Esophagus squamous epithelium (tissue), 4 donors: ENCODE results near the gene SACS.

ENCODE experiments used
- CTCF ChIP-seq, 6 experiments: fragments of 450-650 bp in 4 of 6; fragments of 200-600 bp in 2 of 6; sonication (generic) in 2 of 6; IDR thresholded peaks; one replicate each; pipeline ENCODE4 v1.5.1; 2016 to 2019; ENCODE audit warnings: antibody characterized with exemption in 6 of 6, mild to moderate bottlenecking in 4 of 6, moderate library complexity in 4 of 6
- POLR2A ChIP-seq, 4 donors: fragments of 450-650 bp; IDR thresholded peaks; one replicate each; pipeline ENCODE4 v1.6.1; 2017; ENCODE audit warnings: antibody characterized with exemption in 4 of 4, mild to moderate bottlenecking in 4 of 4, moderate library complexity in 3 of 4

- TF ChIP-seq CTCF (IDR thresholded peaks at IDR 0.05) (no peak), POLR2A (IDR thresholded peaks at IDR 0.05) (no peak)
Observed at GRCh38 chr13:23445794-23446193, 12.3 kb upstream of the SACS start.
